Endometrium (tissue), 2 donors: ENCODE data around the gene ADIPOQ.
"Not testable (repeated sequence)": the region's sequence is repeated elsewhere in the genome, so short reads cannot be mapped to it uniquely, and the experiment has no call there.

Experiments
- FAIRE-seq: peaks from 2 replicates; lab custom pipeline; 2012; peaks lifted over from hg19 to GRCh38; lab: Jason Lieb, UNC
- donor health status: control.
- donor health status: control.

ADIPOQ gene

GRCh38 chr3:186907075-186907474 lies 64.6 kb downstream of the ADIPOQ start:
- not testable (repeated sequence) for FAIRE-seq
